CD14-positive monocyte (primary cell): ENCODE data around the gene GABRG3. TPM values are rescaled to one million over a fixed set of nuclear protein-coding genes. Genes with fewer than 3 reads are reported as not detected.

ENCODE experiments used
- DNase-seq, 3 donors: peaks; one replicate each; pipeline ENCODE4 v3.0.0-alpha.2; 2011 to 2022
- H2AFZ ChIP-seq: 2 replicates; pipeline ENCODE4 v1.6.0; 2012; ENCODE audit warnings: mild to moderate bottlenecking, low read depth, low read length, inconsistent platforms; ENCODE audit not compliant: insufficient read depth, poor library complexity, severe bottlenecking
- H3K27ac ChIP-seq, 2 donors: 1 replicate in 1 of 2; 2 replicates in 1 of 2; pipeline ENCODE4 v1.5.1; 2012 to 2013; ENCODE audit warnings: low read length in 2 of 2, control low read depth in 1 of 2, inconsistent platforms in 1 of 2, low read depth in 1 of 2, mild to moderate bottlenecking in 1 of 2
- H3K27me3 ChIP-seq, 2 donors: one replicate each; pipeline versions ENCODE4 v1.6.0 to v1.6.1; 2011 to 2013; ENCODE audit warnings: low read length in 2 of 2; ENCODE audit not compliant: control insufficient read depth in 2 of 2, insufficient read depth in 2 of 2
- H3K36me3 ChIP-seq, 2 donors: replicated peaks in 1 of 2; 1 replicate in 1 of 2; 2 replicates in 1 of 2; pipeline versions ENCODE4 v1.5.1 to v1.6.1; 2012 to 2013; ENCODE audit warnings: low read length in 2 of 2, control low read depth in 1 of 2, inconsistent platforms in 1 of 2, mild to moderate bottlenecking in 1 of 2; ENCODE audit not compliant: insufficient read depth in 2 of 2, control insufficient read depth in 1 of 2
- H3K4me1 ChIP-seq, 2 donors: 1 replicate in 1 of 2; 2 replicates in 1 of 2; pipeline versions ENCODE4 v1.5.1 to v1.6.1; 2012 to 2013; ENCODE audit warnings: low read length in 2 of 2, control low read depth in 1 of 2, inconsistent platforms in 1 of 2, mild to moderate bottlenecking in 1 of 2, moderate library complexity in 1 of 2; ENCODE audit not compliant: insufficient read depth in 2 of 2, control insufficient read depth in 1 of 2
- H3K4me2 ChIP-seq: replicated peaks from 2 replicates; pipeline ENCODE3; 2012; ENCODE audit warnings: low read length, moderate library complexity, mild to moderate bottlenecking; ENCODE audit not compliant: poor library complexity, severe bottlenecking; ENCODE audit errors: extremely low read depth
- H3K4me3 ChIP-seq, 3 experiments: fragments of 200-600 bp in 1 of 3; sonication (generic) in 1 of 3; replicated peaks in 1 of 3; 1 replicate in 2 of 3; 2 replicates in 1 of 3; pipeline ENCODE4 v1.5.1; 2011 to 2013; ENCODE audit warnings: low read length in 3 of 3, mild to moderate bottlenecking in 3 of 3, control low read depth in 2 of 3, low read depth in 2 of 3, inconsistent platforms in 1 of 3, moderate library complexity in 1 of 3
- H3K79me2 ChIP-seq: 2 replicates; pipeline ENCODE4 v1.6.0; 2012; ENCODE audit warnings: mild to moderate bottlenecking, control low read depth, inconsistent platforms, low read length, moderate library complexity; ENCODE audit not compliant: insufficient read depth
- H3K9ac ChIP-seq: 2 replicates; pipeline ENCODE4 v1.6.0; 2017; ENCODE audit warnings: low read length, mild to moderate bottlenecking; ENCODE audit not compliant: insufficient read depth, poor library complexity, severe bottlenecking
- H3K9me3 ChIP-seq, 2 donors: replicated peaks in 1 of 2; 1 replicate in 1 of 2; 2 replicates in 1 of 2; pipeline versions ENCODE4 v1.5.1 to v1.6.1; 2012 to 2013; ENCODE audit warnings: low read length in 2 of 2, control low read depth in 1 of 2; ENCODE audit not compliant: control insufficient read depth in 1 of 2, insufficient read depth in 1 of 2
- H4K20me1 ChIP-seq: 2 replicates; pipeline ENCODE4 v1.6.0; 2012; ENCODE audit warnings: mild to moderate bottlenecking, low read length, control low read depth, moderate library complexity; ENCODE audit not compliant: insufficient read depth
- H3K27ac Mint-ChIP-seq, 7 donors: one replicate each; pipeline ENCODE4 v1.8.0; 2020; ENCODE audit warnings: mild to moderate bottlenecking in 7 of 7, mixed read lengths in 7 of 7, moderate library complexity in 6 of 7, inconsistent platforms in 2 of 7
- H3K27me3 Mint-ChIP-seq, 3 donors: one replicate each; pipeline ENCODE4 v1.8.0; 2021 to 2022; ENCODE audit warnings: low read depth in 3 of 3, mild to moderate bottlenecking in 3 of 3, mixed read lengths in 3 of 3, moderate library complexity in 3 of 3, inconsistent platforms in 1 of 3
- H3K36me3 Mint-ChIP-seq, 2 donors: one replicate each; pipeline ENCODE4 v1.8.0; 2020; ENCODE audit warnings: mixed read lengths in 2 of 2, inconsistent platforms in 1 of 2, mild to moderate bottlenecking in 1 of 2
- H3K4me1 Mint-ChIP-seq: one replicate; pipeline ENCODE4 v1.8.0; 2020; ENCODE audit warnings: mild to moderate bottlenecking, mixed read lengths
- H3K4me3 Mint-ChIP-seq, 2 donors: one replicate each; pipeline ENCODE4 v1.8.0; 2020; ENCODE audit warnings: mild to moderate bottlenecking in 2 of 2, mixed read lengths in 2 of 2, moderate library complexity in 1 of 2
- H3K9me3 Mint-ChIP-seq, 7 donors: one replicate each; pipeline ENCODE4 v1.8.0; 2020 to 2022; ENCODE audit warnings: mixed read lengths in 7 of 7, mild to moderate bottlenecking in 6 of 7, moderate library complexity in 6 of 7, inconsistent platforms in 2 of 7
- WGBS: methylation state at CpG from one replicate; pipeline ENCODE4 v1.1.5; 2013; ENCODE audit warnings: missing lambda C conversion rate; ENCODE audit not compliant: insufficient coverage; 5-methylcytosine and 5-hydroxymethylcytosine counted together
- intact Hi-C, 2 donors: fragments of 100-400 bp; cut with micrococcal nuclease; formaldehyde crosslinking; loops; one replicate each; pipeline versions ENCODE4 v1.15.0 to v1.15.1; 2023
- polyA plus RNA-seq, 3 donors: library from polyadenylated mRNA; depleted of rRNA in 1 of 3; unstranded in 2 of 3; stranded (reverse) in 1 of 3; fragments of 300-500 nt in 2 of 3; fragments of >200 nt in 1 of 3; fragmentation: Illumina TruSeq in 2 of 3; gene quantifications; 1 replicate in 2 of 3; 2 replicates in 1 of 3; pipeline ENCODE4 v1.2.3, GENCODE V29; 2012 to 2021
- TF ChIP-seq, protein P1 (sequence below): fragments of 200-600 bp; IDR thresholded peaks from one replicate; pipeline ENCODE4 v1.8.0; 2022; ENCODE audit warnings: antibody characterized with exemption, mild to moderate bottlenecking

GABRG3 gene
- polyA plus RNA-seq, 3 donors = not detected

- Histone ChIP-seq H3K4me1 (no peaks in the 10 kb centered on the region), H3K36me3 (no peaks in the 10 kb centered on the region), H3K4me3 (no peak overlapping the region), H2AFZ (no peak overlapping the region), H3K9ac (no peak overlapping the region), H4K20me1 (no peaks in the 10 kb centered on the region), H3K27me3 (no peaks in the 10 kb centered on the region), H3K4me2 (no peak overlapping the region), H3K9me3 (no peaks in the 10 kb centered on the region), H3K79me2 (no peaks in the 10 kb centered on the region), H3K27ac (no peak overlapping the region)
- Mint-ChIP-seq H3K4me1 (no peaks in the 10 kb centered on the region), H3K27ac (no peak overlapping the region), H3K27me3 (peaks cover 0 to 2% (median 0%) of the 10 kb centered on the region in 3 donors), H3K9me3 (peaks cover 0 to 4% (median 1%) of the 10 kb centered on the region in 7 donors), H3K36me3 (no peaks in the 10 kb centered on the region), H3K4me3 (no peak overlapping the region)
- TF ChIP-seq, protein P1, sequence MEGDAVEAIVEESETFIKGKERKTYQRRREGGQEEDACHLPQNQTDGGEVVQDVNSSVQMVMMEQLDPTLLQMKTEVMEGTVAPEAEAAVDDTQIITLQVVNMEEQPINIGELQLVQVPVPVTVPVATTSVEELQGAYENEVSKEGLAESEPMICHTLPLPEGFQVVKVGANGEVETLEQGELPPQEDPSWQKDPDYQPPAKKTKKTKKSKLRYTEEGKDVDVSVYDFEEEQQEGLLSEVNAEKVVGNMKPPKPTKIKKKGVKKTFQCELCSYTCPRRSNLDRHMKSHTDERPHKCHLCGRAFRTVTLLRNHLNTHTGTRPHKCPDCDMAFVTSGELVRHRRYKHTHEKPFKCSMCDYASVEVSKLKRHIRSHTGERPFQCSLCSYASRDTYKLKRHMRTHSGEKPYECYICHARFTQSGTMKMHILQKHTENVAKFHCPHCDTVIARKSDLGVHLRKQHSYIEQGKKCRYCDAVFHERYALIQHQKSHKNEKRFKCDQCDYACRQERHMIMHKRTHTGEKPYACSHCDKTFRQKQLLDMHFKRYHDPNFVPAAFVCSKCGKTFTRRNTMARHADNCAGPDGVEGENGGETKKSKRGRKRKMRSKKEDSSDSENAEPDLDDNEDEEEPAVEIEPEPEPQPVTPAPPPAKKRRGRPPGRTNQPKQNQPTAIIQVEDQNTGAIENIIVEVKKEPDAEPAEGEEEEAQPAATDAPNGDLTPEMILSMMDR = no peak
- intact Hi-C loops = no loop called here
- 80% methylated on average over 2 of the region's 5 CpGs for WGBS
- DNase-seq = no peak
Observed at GRCh38 chr15:26941489-26941888, 29.5 kb upstream of the GABRG3 start.

GRCh38 chr15:26943866-26944265, 27.1 kb upstream of the GABRG3 start:
- no peak overlapping the region for H3K4me3 ChIP-seq
- TF ChIP-seq, protein P1 = no peak
- Mint-ChIP-seq H3K27me3 (peaks cover 0 to 2% (median 0%) of the 10 kb centered on the region in 3 donors), H3K9me3 (peaks cover 0 to 4% (median 0%) of the 10 kb centered on the region in 7 donors), H3K27ac (no peak overlapping the region), H3K36me3 (no peaks in the 10 kb centered on the region), H3K4me1 (no peaks in the 10 kb centered on the region), H3K4me3 (no peak overlapping the region)
- H4K20me1 ChIP-seq = no peaks in the 10 kb centered on the region
- DNase-seq = no peak
- intact Hi-C loops = no loop called here
- H3K27ac ChIP-seq = no peak overlapping the region
- no peaks in the 10 kb centered on the region for H3K36me3 ChIP-seq
- H3K27me3 ChIP-seq = no peaks in the 10 kb centered on the region
- no peak overlapping the region for H3K4me2 ChIP-seq
- no peak overlapping the region for H3K9ac ChIP-seq
- 64% methylated on average over 4 of the region's 8 CpGs for WGBS
- no peaks in the 10 kb centered on the region for H3K4me1 ChIP-seq
- no peaks in the 10 kb centered on the region for H3K9me3 ChIP-seq
- H3K79me2 ChIP-seq = no peaks in the 10 kb centered on the region
- no peak overlapping the region for H2AFZ ChIP-seq
